ENCODE results near the gene MED12L.

- TF ChIP-seq, protein P1, sequence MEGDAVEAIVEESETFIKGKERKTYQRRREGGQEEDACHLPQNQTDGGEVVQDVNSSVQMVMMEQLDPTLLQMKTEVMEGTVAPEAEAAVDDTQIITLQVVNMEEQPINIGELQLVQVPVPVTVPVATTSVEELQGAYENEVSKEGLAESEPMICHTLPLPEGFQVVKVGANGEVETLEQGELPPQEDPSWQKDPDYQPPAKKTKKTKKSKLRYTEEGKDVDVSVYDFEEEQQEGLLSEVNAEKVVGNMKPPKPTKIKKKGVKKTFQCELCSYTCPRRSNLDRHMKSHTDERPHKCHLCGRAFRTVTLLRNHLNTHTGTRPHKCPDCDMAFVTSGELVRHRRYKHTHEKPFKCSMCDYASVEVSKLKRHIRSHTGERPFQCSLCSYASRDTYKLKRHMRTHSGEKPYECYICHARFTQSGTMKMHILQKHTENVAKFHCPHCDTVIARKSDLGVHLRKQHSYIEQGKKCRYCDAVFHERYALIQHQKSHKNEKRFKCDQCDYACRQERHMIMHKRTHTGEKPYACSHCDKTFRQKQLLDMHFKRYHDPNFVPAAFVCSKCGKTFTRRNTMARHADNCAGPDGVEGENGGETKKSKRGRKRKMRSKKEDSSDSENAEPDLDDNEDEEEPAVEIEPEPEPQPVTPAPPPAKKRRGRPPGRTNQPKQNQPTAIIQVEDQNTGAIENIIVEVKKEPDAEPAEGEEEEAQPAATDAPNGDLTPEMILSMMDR (IDR thresholded peaks at IDR 0.05; ENCODE audit: poor library complexity) = no peak
- TF ChIP-seq EZH2phosphoT487 (IDR thresholded peaks at IDR 0.05; ENCODE audit: low read depth, severe bottlenecking, unreplicated experiment) (no peak), EZH2 (IDR thresholded peaks at IDR 0.05; ENCODE audit: borderline replicate concordance) (no peak)
Observed at GRCh38 chr3:151152455-151153079, 67.1 kb downstream of the MED12L start.
